OCI-LY7 (cell line): ENCODE measurements around the gene ARFGAP2. TPM values are rescaled to one million over a fixed set of nuclear protein-coding genes. Genes with fewer than 3 reads are reported as not detected.

Experiments used
- BruUV-seq: library from RNA; stranded (reverse); fragments of 400-500 nt; replicated peaks from 2 replicates; lab custom pipeline; 2021; lab: Mats Ljungman, UMichigan
- CTCF ChIA-PET: fragments of 300-600 bp; sonication (Branson Sonifier 250); formaldehyde crosslinking; loops from one replicate; lab custom pipeline; 2022; ENCODE audit warnings: antibody characterized with exemption; ENCODE audit not compliant: unreplicated experiment; lab: Charles Lee
- POLR2A ChIA-PET: fragments of 300-600 bp; sonication (Branson Sonifier 250); formaldehyde crosslinking; loops from one replicate; lab custom pipeline; 2022; ENCODE audit warnings: antibody characterized with exemption; lab: Charles Lee
- DNase-seq: peaks from one replicate; pipeline ENCODE4 v3.0.0-alpha.2; 2015; ENCODE audit warnings: low spot score
- H2AFZ ChIP-seq: fragments of 200-600 bp; sonication (generic), shearing (Covaris generic); 2 replicates; pipeline ENCODE4 v1.6.1; 2014; ENCODE audit warnings: mild to moderate bottlenecking, antibody characterized with exemption, low read length, moderate library complexity
- H3K27ac ChIP-seq: fragments of 200-600 bp; sonication (generic); 2 replicates; pipeline ENCODE4 v1.5.1; 2014; ENCODE audit warnings: mixed run types, low read depth, mild to moderate bottlenecking, moderate library complexity, low read length, inconsistent platforms; ENCODE audit not compliant: poor library complexity, severe bottlenecking
- H3K36me3 ChIP-seq: fragments of 200-600 bp; sonication (generic); 2 replicates; pipeline ENCODE4 v1.6.1; 2014; ENCODE audit warnings: mild to moderate bottlenecking, antibody characterized with exemption, low read length, moderate library complexity, mixed read lengths; ENCODE audit not compliant: insufficient read depth
- H3K4me1 ChIP-seq: fragments of 200-600 bp; sonication (generic); 2 replicates; pipeline ENCODE4 v1.5.1; 2014; ENCODE audit warnings: mild to moderate bottlenecking, low read length; ENCODE audit not compliant: insufficient read depth, poor library complexity, severe bottlenecking
- H3K4me2 ChIP-seq: fragments of 200-600 bp; sonication (generic); 2 replicates; pipeline ENCODE4 v1.6.1; 2014; ENCODE audit warnings: mild to moderate bottlenecking, low read length
- H3K4me3 ChIP-seq: fragments of 200-600 bp; sonication (generic); 2 replicates; pipeline ENCODE4 v1.5.1; 2014; ENCODE audit warnings: mild to moderate bottlenecking, low read depth, low read length; ENCODE audit not compliant: poor library complexity, severe bottlenecking
- H3K79me2 ChIP-seq: fragments of 200-600 bp; sonication (generic); 2 replicates; pipeline ENCODE4 v1.6.1; 2016; ENCODE audit warnings: low read depth, mild to moderate bottlenecking, low read length, moderate library complexity, mixed read lengths; ENCODE audit not compliant: insufficient read depth
- H3K9me2 ChIP-seq: fragments of 200-600 bp; sonication (generic); 2 replicates; pipeline ENCODE4 v1.6.1; 2016; ENCODE audit warnings: mild to moderate bottlenecking, low read length, mixed read lengths; ENCODE audit not compliant: insufficient read depth
- H3K9me3 ChIP-seq: fragments of 200-600 bp; sonication (generic); 2 replicates; pipeline ENCODE4 v1.6.1; 2014; ENCODE audit warnings: mild to moderate bottlenecking, mixed run types, low read length, mixed read lengths
- H4K20me1 ChIP-seq: fragments of 200-600 bp; sonication (generic); 2 replicates; pipeline ENCODE4 v1.6.1; 2014; ENCODE audit warnings: mild to moderate bottlenecking, antibody characterized with exemption, low read length, moderate library complexity, mixed read lengths; ENCODE audit not compliant: insufficient read depth
- CTCF ChIP-seq: fragments of 200-600 bp; sonication (generic); conservative IDR thresholded peaks from 2 replicates; pipeline ENCODE4 v1.5.1; 2014; ENCODE audit warnings: mild to moderate bottlenecking, antibody characterized with exemption, low read length, moderate library complexity, mixed read lengths
- EZH2phosphoT487 ChIP-seq: fragments of 200-600 bp; sonication (generic); IDR thresholded peaks from 2 replicates; pipeline ENCODE4 v1.6.1; 2018; ENCODE audit warnings: low read depth, borderline replicate concordance, mild to moderate bottlenecking, mixed run types, antibody characterized with exemption, low read length, moderate library complexity, mixed read lengths
- intact Hi-C: fragments of 100-400 bp; cut with micrococcal nuclease; formaldehyde crosslinking; loops from one replicate; pipeline ENCODE4 v1.10.0; 2022; ENCODE audit not compliant: unreplicated experiment
- total RNA-seq, 2 experiments: library from RNA; depleted of rRNA in 1 of 2; stranded (reverse); fragments of >200 nt in 1 of 2; shearing (Covaris generic) in 1 of 2; gene quantifications; 2 replicates each; pipeline ENCODE4 v1.2.3, GENCODE V29; 2014 to 2022

The ARFGAP2 gene
- total RNA-seq, 2 experiments from 2014 or later: 116 to 135 TPM

DNA sequence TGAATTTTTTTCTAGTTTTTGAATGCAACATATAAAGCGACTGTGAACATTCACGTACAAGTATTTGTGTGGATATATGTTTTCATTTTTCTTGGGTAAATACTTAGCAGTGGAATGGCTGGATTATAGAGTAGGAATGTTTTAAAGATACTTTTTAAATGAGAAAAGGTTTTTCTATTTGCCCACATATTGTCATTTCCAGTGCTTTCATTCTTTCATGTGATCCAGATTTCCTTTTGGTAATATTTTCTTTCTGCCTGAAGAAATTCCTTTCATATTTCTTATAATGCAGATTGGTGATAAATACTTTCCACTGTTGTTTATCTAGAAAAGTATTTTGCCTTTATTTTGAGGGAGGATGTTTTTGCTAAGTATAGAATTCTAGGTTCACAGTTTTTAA is 46.0 kb upstream of the ARFGAP2 start:
- Histone ChIP-seq H3K4me3 (no peak overlapping the region), H3K27ac (no peak overlapping the region), H3K9me3 (peaks cover 5% of the 10 kb centered on the region; the same call in 1 of the 2 replicates), H3K4me2 (no peak overlapping the region), H3K36me3 (peaks cover 10% of the 10 kb centered on the region), H4K20me1 (no peaks in the 10 kb centered on the region), H3K9me2 (no peaks in the 10 kb centered on the region), H2AFZ (no peak overlapping the region), H3K79me2 (no peaks in the 10 kb centered on the region), H3K4me1 (peaks cover 34% of the 10 kb centered on the region)
- TF ChIP-seq EZH2phosphoT487 (no peak), CTCF (no peak)
- ChIA-PET CTCF (no interaction called here), POLR2A (no interaction called here)
- no peak for DNase-seq
- no TSS peak for BruUV-seq
- intact Hi-C loops: no loop called here

- H3K9me2 ChIP-seq: no peaks in the 10 kb centered on the region
- no peaks in the 10 kb centered on the region for H3K79me2 ChIP-seq
- CTCF ChIA-PET: interaction anchor here (0.5 to 1.0 kb wide), 5 partner anchors 12 to 444 kb away, joined by 3 read pairs; partner anchors contain the start of gene SPI1
- peak overlapping the region; percentile 14; the same call in 1 of the 2 replicates for H2AFZ ChIP-seq
- no peak overlapping the region for H3K4me3 ChIP-seq
- intact Hi-C loops: no loop called here
- peaks cover 5% of the 10 kb centered on the region; the same call in 1 of the 2 replicates for H3K9me3 ChIP-seq
- POLR2A ChIA-PET: interaction anchor here (0.6 to 2.7 kb wide), 9 partner anchors 8 to 376 kb away, joined by 3 to 16 read pairs (median 3); partner anchors contain the start of gene ACP2
- H3K4me2 ChIP-seq: peak overlapping the region; percentile 39
- no peak for TF ChIP-seq EZH2phosphoT487
- TF ChIP-seq CTCF: no peak
- no peaks in the 10 kb centered on the region for H4K20me1 ChIP-seq
- no TSS peak for BruUV-seq
- peak overlapping the region; percentile 5 for H3K27ac ChIP-seq
- H3K36me3 ChIP-seq: peaks cover 10% of the 10 kb centered on the region
- H3K4me1 ChIP-seq: peaks cover 55% of the 10 kb centered on the region
- DNase-seq: no peak
Observed at GRCh38 chr11:47220401-47220821, 43.7 kb upstream of the ARFGAP2 start.

DNA sequence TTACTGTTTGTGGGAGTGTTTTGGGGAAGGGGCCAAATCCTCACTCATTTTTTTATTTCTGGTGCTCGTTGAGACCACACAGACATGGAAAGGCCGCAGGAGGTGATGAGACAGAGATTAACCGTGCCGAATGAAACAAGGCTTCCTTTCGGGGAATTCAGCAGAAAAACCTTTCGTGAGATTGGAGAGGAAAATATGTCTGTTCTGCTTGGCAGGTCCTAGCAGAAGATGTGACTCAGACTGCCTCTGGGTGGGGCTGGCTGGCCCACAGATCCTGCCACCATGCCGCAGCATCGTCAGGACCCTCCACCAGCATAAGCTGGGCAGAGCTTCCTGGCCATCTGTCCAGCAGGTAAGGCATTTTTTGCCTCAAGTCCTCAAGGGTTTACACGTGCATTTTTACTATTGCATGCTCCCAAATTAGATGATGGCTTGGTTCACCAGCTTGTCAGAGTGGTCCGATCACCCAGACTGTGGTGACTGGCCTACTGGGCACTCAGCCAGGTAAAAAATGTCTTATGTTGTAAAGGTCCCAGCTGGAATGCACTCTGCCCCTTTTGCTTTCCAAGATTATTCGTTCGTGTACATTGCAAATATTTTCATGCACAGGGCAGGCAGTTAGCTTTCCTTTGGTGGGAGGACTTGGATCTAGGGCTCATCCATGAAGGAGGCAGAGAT is 39.6 kb upstream of the ARFGAP2 start:
- H3K79me2 ChIP-seq: no peaks in the 10 kb centered on the region

More for the DNA sequence above, 39.6 kb upstream of the ARFGAP2 start:
- H3K4me2 ChIP-seq: peak overlapping the region; percentile 82
- peaks cover 5% of the 10 kb centered on the region for H3K36me3 ChIP-seq
- intact Hi-C loops: loop anchor here (1.0 to 5.0 kb wide), 2 partner anchors 32 to 104 kb away; partner anchors contain the start of gene ACP2
- no TSS peak for BruUV-seq
- ChIA-PET CTCF (interaction anchor here (0.9 to 2.4 kb wide), 3 partner anchors 32 to 196 kb away, joined by 3 to 10 read pairs (median 3); partner anchors contain the start of gene ACP2), POLR2A (interaction anchor here (0.7 to 3.6 kb wide), 4 partner anchors 32 to 785 kb away, joined by 3 to 25 read pairs (median 4); partner anchors contain the start of gene ACP2)
- H2AFZ ChIP-seq: no peak overlapping the region
- peak overlapping the region; percentile 54 for H3K27ac ChIP-seq
- peak; percentile 76 for DNase-seq
- TF ChIP-seq EZH2phosphoT487: no peak
- peak; percentile 70 for TF ChIP-seq CTCF
- peaks cover 5% of the 10 kb centered on the region; the same call in 1 of the 2 replicates for H3K9me3 ChIP-seq
- H3K9me2 ChIP-seq: no peaks in the 10 kb centered on the region
- H3K4me1 ChIP-seq: peaks cover 68% of the 10 kb centered on the region
- H4K20me1 ChIP-seq: no peaks in the 10 kb centered on the region
- H3K4me3 ChIP-seq: peak overlapping the region; percentile 69
